Ramos (cell line): ENCODE data around the gene NEURL4.

Experiments used
- in situ Hi-C: fragments of 300-500 bp; cut with MboI; formaldehyde crosslinking; loops from one replicate; pipeline ENCODE4 v1.14.3; 2022; ENCODE audit warnings: low sequenced_read_pairs; ENCODE audit not compliant: unreplicated experiment

The NEURL4 gene

GRCh38 chr17:7326186-7326585, 2.9 kb downstream of the NEURL4 start:
- in situ Hi-C loops = no loop called here

- in situ Hi-C loops = no loop called here
These were observed 4.1 kb downstream of the NEURL4 start for GRCh38 chr17:7325031-7325528.

GRCh38 chr17:7324438-7324779, 4.7 kb downstream of the NEURL4 start:
- in situ Hi-C loops = no loop called here

GRCh38 chr17:7323731-7324437, 5.3 kb downstream of the NEURL4 start:
- in situ Hi-C loops = no loop called here

GRCh38 chr17:7322520-7323194, 6.5 kb downstream of the NEURL4 start:
- in situ Hi-C loops = no loop called here

GRCh38 chr17:7321466-7321865, 7.7 kb downstream of the NEURL4 start:
- in situ Hi-C loops = no loop called here

GRCh38 chr17:7318121-7318860, 10.8 kb downstream of the NEURL4 start:
- in situ Hi-C loops = no loop called here

GRCh38 chr17:7317161-7317803, 11.9 kb downstream of the NEURL4 start:
- in situ Hi-C loops = no loop called here

- in situ Hi-C loops = no loop called here
These were observed 13.4 kb downstream of the NEURL4 start for GRCh38 chr17:7315570-7316235.

GRCh38 chr17:7314719-7315569, 14.2 kb downstream of the NEURL4 start, which contains the start of gene GPS2:
TSS of gene GPS2 (minus strand) at chr17:7315360. CDS start at chr17:7315052, 308 bp downstream.
- in situ Hi-C loops = no loop called here

GRCh38 chr17:7313890-7314718, 15.0 kb downstream of the NEURL4 start:
- in situ Hi-C loops = no loop called here

- in situ Hi-C loops = no loop called here
These were observed 15.8 kb downstream of the NEURL4 start for GRCh38 chr17:7313088-7313889.

GRCh38 chr17:7312432-7313087, 16.6 kb downstream of the NEURL4 start:
- in situ Hi-C loops = no loop called here

- in situ Hi-C loops = no loop called here
These were observed 17.9 kb downstream of the NEURL4 start for GRCh38 chr17:7311110-7311705.

GRCh38 chr17:7309628-7310027, 19.5 kb downstream of the NEURL4 start:
- in situ Hi-C loops = no loop called here

GRCh38 chr17:7308625-7309433, 20.3 kb downstream of the NEURL4 start:
- in situ Hi-C loops = no loop called here
